ENCODE measurements around the gene APH1B. TPM values are rescaled to one million over a fixed set of nuclear protein-coding genes. Genes with fewer than 3 reads are reported as not detected.

APH1B gene
- total RNA-seq, 4 donors from 2014 or later, result 4.6 to 8.1 (median 6.5) TPM

DNA sequence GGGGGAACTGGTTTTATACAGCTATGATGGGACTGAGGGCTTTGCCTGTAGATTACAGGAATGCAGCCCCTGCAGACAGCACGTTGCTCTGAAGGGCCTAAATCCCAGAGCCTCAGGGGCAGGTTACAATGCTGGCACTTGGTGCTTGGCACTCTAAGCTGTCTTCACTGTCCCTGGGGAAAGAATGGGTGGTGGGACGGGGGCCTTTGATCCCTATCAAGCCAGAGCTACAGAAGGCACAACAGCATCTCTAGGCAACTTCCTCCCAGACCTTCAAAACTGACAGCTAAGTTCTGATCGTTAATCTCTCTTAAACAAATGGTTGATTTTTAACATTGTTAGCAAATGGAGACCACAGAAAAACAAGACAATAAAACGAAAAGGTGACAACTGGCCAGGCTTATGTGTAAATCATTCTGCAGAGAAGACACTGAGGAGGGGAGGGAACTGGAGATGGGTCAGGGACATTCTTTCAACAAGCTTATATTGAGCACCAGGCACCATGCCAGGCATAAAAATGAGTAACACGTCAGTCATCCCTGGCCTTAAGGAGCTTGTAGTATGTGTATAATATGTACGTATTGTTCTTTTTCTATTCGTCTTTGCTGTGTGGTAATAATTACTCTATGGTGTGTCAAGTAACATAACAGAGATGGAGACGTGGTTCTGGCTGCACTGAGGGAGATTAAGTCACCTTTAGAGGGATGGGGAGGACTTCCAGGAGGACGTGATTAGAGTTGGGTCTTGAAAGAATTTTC is 55.1 kb downstream of the APH1B start:
- TF ChIP-seq, protein P1, sequence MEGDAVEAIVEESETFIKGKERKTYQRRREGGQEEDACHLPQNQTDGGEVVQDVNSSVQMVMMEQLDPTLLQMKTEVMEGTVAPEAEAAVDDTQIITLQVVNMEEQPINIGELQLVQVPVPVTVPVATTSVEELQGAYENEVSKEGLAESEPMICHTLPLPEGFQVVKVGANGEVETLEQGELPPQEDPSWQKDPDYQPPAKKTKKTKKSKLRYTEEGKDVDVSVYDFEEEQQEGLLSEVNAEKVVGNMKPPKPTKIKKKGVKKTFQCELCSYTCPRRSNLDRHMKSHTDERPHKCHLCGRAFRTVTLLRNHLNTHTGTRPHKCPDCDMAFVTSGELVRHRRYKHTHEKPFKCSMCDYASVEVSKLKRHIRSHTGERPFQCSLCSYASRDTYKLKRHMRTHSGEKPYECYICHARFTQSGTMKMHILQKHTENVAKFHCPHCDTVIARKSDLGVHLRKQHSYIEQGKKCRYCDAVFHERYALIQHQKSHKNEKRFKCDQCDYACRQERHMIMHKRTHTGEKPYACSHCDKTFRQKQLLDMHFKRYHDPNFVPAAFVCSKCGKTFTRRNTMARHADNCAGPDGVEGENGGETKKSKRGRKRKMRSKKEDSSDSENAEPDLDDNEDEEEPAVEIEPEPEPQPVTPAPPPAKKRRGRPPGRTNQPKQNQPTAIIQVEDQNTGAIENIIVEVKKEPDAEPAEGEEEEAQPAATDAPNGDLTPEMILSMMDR (IDR thresholded peaks at IDR 0.05), result no peak
- TF ChIP-seq POLR2A (IDR thresholded peaks at IDR 0.05), result no peak
- H3K4me3 ChIP-seq (ENCODE audit: low read depth, poor library complexity, severe bottlenecking), result no peak overlapping the region
- 31 to 39% methylated on average over 9 of the region's 9 CpGs for WGBS, 2 donors
- intact Hi-C loops (cut with DNase I; ENCODE audit: low total_unique reads), result no loop called here
- peak in 1 of 2 donors; percentile 71 for DNase-seq (ENCODE audit: low spot score in 2 of 2)

DNA sequence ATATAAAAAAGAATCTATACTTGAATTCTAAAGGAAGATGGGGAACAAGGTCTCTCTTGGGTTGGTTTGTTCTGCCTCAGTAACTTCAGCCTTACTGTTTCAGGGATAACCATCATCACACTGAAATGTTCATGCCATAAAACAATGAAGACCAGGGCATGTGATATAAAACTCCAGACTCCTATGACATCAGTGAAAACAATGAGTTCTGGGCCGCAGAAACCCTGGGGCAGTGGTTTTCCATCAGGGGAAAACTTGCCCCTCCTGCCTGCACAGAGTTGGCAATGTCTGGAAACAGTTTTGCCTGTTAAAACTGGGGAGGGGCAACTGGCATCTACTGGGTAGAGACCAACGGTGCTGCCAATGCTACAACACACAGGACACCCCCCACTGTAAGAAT is 57.4 kb downstream of the APH1B start:
- no peak overlapping the region for H3K4me3 ChIP-seq (ENCODE audit: low read depth, poor library complexity, severe bottlenecking)
- intact Hi-C loops (cut with DNase I; ENCODE audit: low total_unique reads), result no loop called here
- TF ChIP-seq, protein P1 (IDR thresholded peaks at IDR 0.05), result no peak
- TF ChIP-seq POLR2A (IDR thresholded peaks at IDR 0.05), result no peak
- WGBS, 2 donors, result 60 to 66% methylated on average over 2 of the region's 2 CpGs
- no peak for DNase-seq (ENCODE audit: low spot score in 2 of 2)

DNA sequence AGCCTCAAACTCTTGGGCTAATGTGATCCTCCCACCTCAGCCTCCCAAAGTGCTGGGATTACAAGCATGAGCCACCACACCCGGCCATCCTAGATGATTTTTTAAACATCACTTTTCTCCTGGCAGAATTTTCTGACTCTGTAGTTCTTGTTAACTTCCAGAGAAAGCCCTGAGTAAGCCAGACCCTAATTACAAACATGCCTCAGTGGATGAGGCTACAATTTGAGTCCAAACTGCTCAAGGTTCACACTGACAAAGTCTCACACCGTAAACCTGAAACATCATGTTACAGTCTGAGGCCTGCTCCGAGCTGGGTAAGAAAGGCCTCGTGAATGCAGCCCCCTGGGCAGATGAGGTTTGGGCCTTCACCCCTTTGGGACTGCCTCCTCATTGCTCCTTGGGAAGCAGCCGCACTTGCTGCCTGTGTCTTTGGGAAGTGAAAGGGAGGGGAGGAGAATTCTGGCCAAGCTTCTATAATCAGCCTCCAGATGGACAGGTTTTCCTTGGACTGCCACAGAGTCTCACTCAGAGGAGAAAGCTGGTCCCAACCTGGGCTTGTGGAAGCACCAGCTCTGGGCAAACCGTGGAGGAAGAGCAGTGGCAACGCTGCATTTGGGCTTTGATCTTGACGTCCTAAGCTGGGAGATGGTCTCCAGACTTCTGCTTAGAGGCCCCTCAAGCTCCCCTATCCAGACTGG is 58.3 kb downstream of the APH1B start:
- 59 to 62% methylated on average over 6 to 8 of the region's 8 CpGs for WGBS, 2 donors
- no peak overlapping the region for H3K4me3 ChIP-seq (ENCODE audit: low read depth, poor library complexity, severe bottlenecking)
- no peak for DNase-seq (ENCODE audit: low spot score in 2 of 2)
- intact Hi-C loops (cut with DNase I; ENCODE audit: low total_unique reads), result no loop called here
- TF ChIP-seq, protein P1 (IDR thresholded peaks at IDR 0.05), result no peak
- TF ChIP-seq POLR2A (IDR thresholded peaks at IDR 0.05), result no peak

DNA sequence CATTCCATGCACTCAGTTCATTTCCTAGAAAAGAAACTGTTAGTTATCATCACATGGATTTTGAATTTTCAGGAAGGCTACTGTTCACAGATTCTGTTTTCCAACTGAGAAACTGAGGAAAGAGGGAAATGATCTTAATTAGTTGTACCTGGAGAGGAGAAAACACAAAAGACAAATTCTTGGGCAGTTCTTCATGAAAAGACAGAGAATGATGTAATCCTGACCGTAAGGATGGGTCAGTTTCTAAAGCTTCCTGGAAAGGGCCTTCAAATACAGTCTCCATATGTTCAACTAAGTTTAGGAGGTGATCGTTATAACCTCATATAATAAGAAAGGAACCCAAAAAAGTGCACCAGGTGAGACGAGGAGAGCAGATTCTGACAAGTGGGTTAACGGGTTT is 59.6 kb downstream of the APH1B start:
- no peak for DNase-seq (ENCODE audit: low spot score in 2 of 2)
- WGBS, 2 donors, result 91 to 95% methylated on average over 4 of the region's 4 CpGs
- H3K4me3 ChIP-seq (ENCODE audit: low read depth, poor library complexity, severe bottlenecking), result no peak overlapping the region
- TF ChIP-seq POLR2A (IDR thresholded peaks at IDR 0.05), result no peak
- TF ChIP-seq, protein P1 (IDR thresholded peaks at IDR 0.05), result no peak
- intact Hi-C loops (cut with DNase I; ENCODE audit: low total_unique reads), result no loop called here

DNA sequence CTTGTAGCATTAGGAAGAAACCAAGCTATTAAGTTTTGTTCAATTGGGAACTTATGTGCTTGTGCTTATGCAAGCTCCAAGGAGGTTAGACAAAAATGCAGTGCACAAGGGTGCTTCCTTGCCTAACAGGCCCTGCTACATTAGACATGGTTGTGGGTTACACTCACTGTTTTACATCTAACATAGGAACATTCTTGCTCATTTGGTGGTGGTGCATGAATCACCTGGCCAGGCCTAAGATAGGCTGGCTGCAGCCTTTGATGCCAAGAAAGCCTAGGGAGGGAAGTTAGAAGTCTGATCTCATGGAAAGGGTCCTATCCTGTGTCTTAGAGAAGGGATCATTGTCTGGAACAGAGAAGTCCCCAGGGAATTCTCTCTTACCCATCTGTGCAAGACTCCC is 60.8 kb downstream of the APH1B start:
- DNase-seq (ENCODE audit: low spot score in 2 of 2), result no peak
- no peak overlapping the region for H3K4me3 ChIP-seq (ENCODE audit: low read depth, poor library complexity, severe bottlenecking)
- TF ChIP-seq, protein P1 (IDR thresholded peaks at IDR 0.05), result no peak
- TF ChIP-seq POLR2A (IDR thresholded peaks at IDR 0.05), result no peak
- intact Hi-C loops (cut with DNase I; ENCODE audit: low total_unique reads), result no loop called here
